Right lobe of liver (tissue), 4 donors: ENCODE measurements around the gene WDR45.

Experiments used
- CTCF ChIP-seq, 4 donors: fragments of 200-600 bp in 3 of 4; fragments of 450-650 bp in 1 of 4; IDR thresholded peaks; one replicate each; pipeline versions ENCODE4 v1.5.1 to v1.8.0; 2016 to 2022; ENCODE audit warnings: antibody characterized with exemption in 4 of 4, mild to moderate bottlenecking in 2 of 4
- POLR2A ChIP-seq: fragments of 450-650 bp; IDR thresholded peaks from one replicate; pipeline ENCODE4 v1.6.1; 2017; ENCODE audit warnings: antibody characterized with exemption, mild to moderate bottlenecking
- donor health status: DM: no; HTN: no; CAD: no.
- donor health status: DM: no; HTN: no; CAD: no.
- donor health status: DM: no; HTN: yes; CAD: no.

- no peak for TF ChIP-seq CTCF (IDR thresholded peaks at IDR 0.05)
- TF ChIP-seq POLR2A, result peak; percentile 78
Measured at GRCh38 chrX:49100704-49101628, 21.3 kb upstream of the WDR45 start.
